Astrocyte (in vitro differentiated cells and primary cell): ENCODE data around the gene STRADA. TPM values are rescaled to one million over a fixed set of nuclear protein-coding genes. Genes with fewer than 3 reads are reported as not detected.
"Not testable (repeated sequence)": the region's sequence is repeated elsewhere in the genome, so short reads cannot be mapped to it uniquely, and the experiment has no call there.

Source experiments
- DNase-seq: peaks from one replicate; pipeline ENCODE4 v3.0.0-alpha.2; 2010; ENCODE audit warnings: low read depth
- FAIRE-seq: peaks from 2 replicates; lab custom pipeline; 2011; peaks lifted over from hg19 to GRCh38; lab: Jason Lieb, UNC
- H2AFZ ChIP-seq: 2 replicates; pipeline ENCODE4 v1.6.0; 2012; ENCODE audit warnings: low read depth, low read length, inconsistent platforms
- H3K27ac ChIP-seq: 2 replicates; pipeline ENCODE4 v1.5.1; 2011; ENCODE audit warnings: low read depth, low read length, inconsistent platforms
- H3K27me3 ChIP-seq: 2 replicates; pipeline ENCODE4 v1.6.0; 2011; ENCODE audit warnings: low read length, inconsistent platforms; ENCODE audit not compliant: insufficient read depth
- H3K36me3 ChIP-seq: 2 replicates; pipeline ENCODE4 v1.5.1; 2011; ENCODE audit warnings: low read length, inconsistent platforms; ENCODE audit not compliant: insufficient read depth
- H3K4me1 ChIP-seq: 2 replicates; pipeline ENCODE4 v1.5.1; 2011; ENCODE audit warnings: low read length, inconsistent platforms; ENCODE audit not compliant: insufficient read depth
- H3K4me2 ChIP-seq: 2 replicates; pipeline ENCODE4 v1.6.0; 2012; ENCODE audit warnings: low read length, inconsistent platforms
- H3K4me3 ChIP-seq: 2 replicates; pipeline ENCODE4 v1.5.1; 2011; ENCODE audit warnings: low read depth, mild to moderate bottlenecking, low read length, inconsistent platforms; ENCODE audit not compliant: insufficient read depth
- H3K79me2 ChIP-seq: 2 replicates; pipeline ENCODE4 v1.6.0; 2012; ENCODE audit warnings: mild to moderate bottlenecking, low read length, inconsistent platforms; ENCODE audit not compliant: insufficient read depth
- H3K9ac ChIP-seq: 2 replicates; pipeline ENCODE4 v1.6.0; 2012; ENCODE audit warnings: mild to moderate bottlenecking, low read length, inconsistent platforms
- H3K9me3 ChIP-seq: 2 replicates; pipeline ENCODE4 v1.5.1; 2012; ENCODE audit warnings: low read depth, mild to moderate bottlenecking, low read length, inconsistent platforms; ENCODE audit not compliant: insufficient read depth
- H4K20me1 ChIP-seq: 2 replicates; pipeline ENCODE4 v1.6.0; 2012; ENCODE audit warnings: low read length, inconsistent platforms; ENCODE audit not compliant: insufficient read depth
- H3K27ac Mint-ChIP-seq: one replicate; pipeline ENCODE4 v1.8.0; 2021; ENCODE audit warnings: mild to moderate bottlenecking, mixed read lengths; ENCODE audit not compliant: unreplicated experiment
- H3K27me3 Mint-ChIP-seq: one replicate; pipeline ENCODE4 v1.8.0; 2021; ENCODE audit warnings: low read depth, mixed read lengths; ENCODE audit not compliant: unreplicated experiment
- H3K36me3 Mint-ChIP-seq: one replicate; pipeline ENCODE4 v1.8.0; 2021; ENCODE audit warnings: low read depth, mixed read lengths; ENCODE audit not compliant: unreplicated experiment
- H3K4me1 Mint-ChIP-seq: one replicate; pipeline ENCODE4 v1.8.0; 2021; ENCODE audit warnings: low read depth, mixed read lengths; ENCODE audit not compliant: unreplicated experiment
- H3K4me3 Mint-ChIP-seq: one replicate; pipeline ENCODE4 v1.8.0; 2021; ENCODE audit warnings: mild to moderate bottlenecking, moderate library complexity, mixed read lengths; ENCODE audit not compliant: unreplicated experiment
- H3K9me3 Mint-ChIP-seq: one replicate; pipeline ENCODE4 v1.8.0; 2021; ENCODE audit warnings: mild to moderate bottlenecking, mixed read lengths; ENCODE audit not compliant: unreplicated experiment
- EZH2 ChIP-seq: IDR thresholded peaks from 2 replicates; pipeline ENCODE4 v1.6.1; 2012; ENCODE audit warnings: mild to moderate bottlenecking, low read length, inconsistent platforms; ENCODE audit not compliant: insufficient read depth
- total RNA-seq: library from RNA; stranded (reverse); gene quantifications from 2 replicates; pipeline ENCODE4 v1.2.1, GENCODE V29; 2021
- TF ChIP-seq, protein P1 (sequence below): IDR thresholded peaks from 2 replicates; pipeline ENCODE4 v1.5.1; 2011; ENCODE audit warnings: low read depth, mild to moderate bottlenecking, inconsistent platforms, low read length, moderate library complexity; ENCODE audit not compliant: insufficient read depth

STRADA gene
- total RNA-seq, 1 donor from 2014 or later = 35.7 TPM

- Mint-ChIP-seq H3K27me3 (no peaks in the 10 kb centered on the region), H3K4me1 (peaks cover 3% of the 10 kb centered on the region), H3K4me3 (no peak overlapping the region), H3K36me3 (peaks cover 2% of the 10 kb centered on the region), H3K9me3 (no peaks in the 10 kb centered on the region), H3K27ac (no peak overlapping the region)
- Histone ChIP-seq H3K9ac (no peak overlapping the region), H3K4me1 (peaks cover 5% of the 10 kb centered on the region), H3K9me3 (no peaks in the 10 kb centered on the region), H3K4me3 (no peak overlapping the region), H2AFZ (no peak overlapping the region), H3K27ac (no peak overlapping the region), H3K27me3 (no peaks in the 10 kb centered on the region), H3K36me3 (no peaks in the 10 kb centered on the region), H4K20me1 (peaks cover 5% of the 10 kb centered on the region), H3K79me2 (peaks cover 18% of the 10 kb centered on the region), H3K4me2 (no peak overlapping the region)
- no peak for FAIRE-seq
- DNase-seq = no peak
- TF ChIP-seq, protein P1, sequence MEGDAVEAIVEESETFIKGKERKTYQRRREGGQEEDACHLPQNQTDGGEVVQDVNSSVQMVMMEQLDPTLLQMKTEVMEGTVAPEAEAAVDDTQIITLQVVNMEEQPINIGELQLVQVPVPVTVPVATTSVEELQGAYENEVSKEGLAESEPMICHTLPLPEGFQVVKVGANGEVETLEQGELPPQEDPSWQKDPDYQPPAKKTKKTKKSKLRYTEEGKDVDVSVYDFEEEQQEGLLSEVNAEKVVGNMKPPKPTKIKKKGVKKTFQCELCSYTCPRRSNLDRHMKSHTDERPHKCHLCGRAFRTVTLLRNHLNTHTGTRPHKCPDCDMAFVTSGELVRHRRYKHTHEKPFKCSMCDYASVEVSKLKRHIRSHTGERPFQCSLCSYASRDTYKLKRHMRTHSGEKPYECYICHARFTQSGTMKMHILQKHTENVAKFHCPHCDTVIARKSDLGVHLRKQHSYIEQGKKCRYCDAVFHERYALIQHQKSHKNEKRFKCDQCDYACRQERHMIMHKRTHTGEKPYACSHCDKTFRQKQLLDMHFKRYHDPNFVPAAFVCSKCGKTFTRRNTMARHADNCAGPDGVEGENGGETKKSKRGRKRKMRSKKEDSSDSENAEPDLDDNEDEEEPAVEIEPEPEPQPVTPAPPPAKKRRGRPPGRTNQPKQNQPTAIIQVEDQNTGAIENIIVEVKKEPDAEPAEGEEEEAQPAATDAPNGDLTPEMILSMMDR = no peak
- no peak for TF ChIP-seq EZH2
These were observed 5.9 kb downstream of the STRADA start for GRCh38 chr17:63735691-63736090.

- Mint-ChIP-seq H3K4me1 (peaks cover 4% of the 10 kb centered on the region), H3K27ac (no peak overlapping the region), H3K27me3 (no peaks in the 10 kb centered on the region), H3K4me3 (no peak overlapping the region), H3K36me3 (peaks cover 7% of the 10 kb centered on the region), H3K9me3 (no peaks in the 10 kb centered on the region)
- FAIRE-seq (no peak), DNase-seq (no peak)
- Histone ChIP-seq H4K20me1 (no peaks in the 10 kb centered on the region), H3K4me2 (no peak overlapping the region), H3K4me1 (no peaks in the 10 kb centered on the region), H3K4me3 (no peak overlapping the region), H3K9ac (no peak overlapping the region), H3K27ac (no peak overlapping the region), H2AFZ (no peak overlapping the region), H3K79me2 (no peaks in the 10 kb centered on the region), H3K9me3 (no peaks in the 10 kb centered on the region), H3K36me3 (no peaks in the 10 kb centered on the region), H3K27me3 (no peaks in the 10 kb centered on the region)
- TF ChIP-seq, protein P1 = no peak
- no peak for TF ChIP-seq EZH2
These were observed 19.2 kb downstream of the STRADA start for GRCh38 chr17:63722403-63722802.

GRCh38 chr17:63720194-63720593, 21.4 kb downstream of the STRADA start:
- H3K36me3 ChIP-seq, H3K4me3 ChIP-seq, H3K4me1 Mint-ChIP-seq, DNase-seq, H3K27ac ChIP-seq, H3K9me3 ChIP-seq, H3K36me3 Mint-ChIP-seq, FAIRE-seq, H3K9me3 Mint-ChIP-seq, H2AFZ ChIP-seq, H3K4me3 Mint-ChIP-seq, H3K27ac Mint-ChIP-seq, H3K4me2 ChIP-seq, H3K79me2 ChIP-seq, H4K20me1 ChIP-seq, H3K27me3 ChIP-seq, H3K4me1 ChIP-seq, H3K27me3 Mint-ChIP-seq, H3K9ac ChIP-seq: not testable (repeated sequence)
